Activated CD4-positive, alpha-beta T cell treated with anti-CD3 and anti-CD28 coated beads, Interleukin-2, amount 50 U/mL, for 48 hours (primary cell): ENCODE data around the gene RAB11FIP5.
"Not testable (repeated sequence)": the region's sequence is repeated elsewhere in the genome, so short reads cannot be mapped to it uniquely, and the experiment has no call there.

ENCODE experiments used
- DNase-seq, 2 experiments: peaks; one replicate each; pipeline ENCODE4 v3.0.0-alpha.2; 2020

RAB11FIP5 gene

GRCh38 chr2:73111073-73112025 is 1.4 kb downstream of the RAB11FIP5 start:
- peak; percentile 12 to 23 for DNase-seq

DNA sequence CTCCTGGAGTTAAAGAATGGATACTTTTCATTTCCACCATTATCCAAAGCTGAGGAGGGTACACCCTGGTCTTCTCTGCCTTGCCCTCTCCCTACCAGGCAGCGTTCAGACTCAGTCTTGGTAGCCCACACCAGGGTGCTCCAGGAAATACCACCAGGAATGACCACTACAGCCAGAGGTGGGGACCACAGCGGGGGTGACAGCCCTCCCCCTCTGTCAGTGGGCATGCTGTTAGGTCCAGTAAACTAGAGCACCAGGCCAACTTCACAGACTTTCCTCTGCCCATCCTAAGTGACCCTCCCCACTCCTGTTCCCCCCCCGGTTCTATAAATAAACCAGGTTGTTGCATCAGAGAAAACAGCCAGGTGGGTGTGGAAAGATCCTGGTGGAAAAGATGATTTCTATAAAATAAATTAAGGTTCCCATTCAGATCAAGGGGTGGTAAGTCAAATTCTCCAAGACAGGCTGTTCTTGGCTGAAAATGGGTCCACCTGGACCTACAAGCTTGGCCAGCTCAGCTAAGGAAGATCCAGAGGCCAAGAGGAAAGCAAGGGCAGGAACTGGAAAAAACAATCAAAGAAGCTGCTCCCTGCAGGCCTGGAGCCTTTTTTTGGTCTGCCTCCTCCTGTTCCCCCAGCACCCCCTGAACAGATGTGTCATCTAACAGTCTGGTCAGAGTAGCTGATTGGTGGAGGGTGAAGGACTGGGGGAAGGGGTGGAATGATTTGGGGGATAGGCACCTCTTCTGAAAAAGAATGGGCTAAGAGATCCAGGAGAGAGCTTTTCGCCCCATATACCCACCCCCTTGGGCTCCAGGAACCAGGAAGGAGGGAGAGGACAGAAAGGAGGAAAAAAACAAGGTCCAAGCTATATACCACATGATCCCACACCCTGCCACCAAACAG is 2.3 kb downstream of the RAB11FIP5 start:
- no peak for DNase-seq

DNA sequence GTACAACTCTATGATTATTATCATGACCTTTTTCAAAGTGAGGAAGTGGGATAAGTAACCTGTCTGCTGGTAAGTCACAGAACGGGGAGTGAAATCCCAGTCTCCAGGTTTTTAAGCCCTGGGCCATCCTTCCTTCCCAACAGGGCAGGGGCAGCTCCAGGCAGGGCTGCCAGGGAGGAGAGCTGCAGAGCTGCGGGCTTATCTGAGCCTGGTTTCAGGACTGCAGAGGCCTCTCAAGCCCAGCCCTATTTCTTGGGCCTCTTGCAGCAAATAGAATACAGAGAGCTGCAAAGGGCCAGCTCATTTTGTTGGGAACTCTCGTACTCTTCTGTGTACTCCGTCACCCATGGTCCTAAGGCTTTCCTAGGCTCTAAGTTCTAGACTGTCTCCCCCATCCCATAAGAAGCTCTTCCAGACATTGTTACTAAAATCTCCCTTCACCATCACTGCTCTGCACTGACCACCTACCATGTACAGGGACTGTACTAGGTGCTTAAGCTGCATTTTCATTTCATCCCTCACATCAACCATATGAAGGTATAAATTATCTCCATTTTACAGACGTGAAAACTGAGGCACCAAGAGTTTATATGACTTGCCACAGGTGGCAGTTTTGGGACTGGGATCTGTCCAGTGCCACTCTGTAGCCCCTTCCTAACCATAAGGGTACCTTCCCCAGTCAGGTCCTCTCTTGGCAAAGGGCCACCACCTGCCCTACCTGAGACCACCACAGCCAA is 3.1 kb downstream of the RAB11FIP5 start:
- DNase-seq = no peak

DNA sequence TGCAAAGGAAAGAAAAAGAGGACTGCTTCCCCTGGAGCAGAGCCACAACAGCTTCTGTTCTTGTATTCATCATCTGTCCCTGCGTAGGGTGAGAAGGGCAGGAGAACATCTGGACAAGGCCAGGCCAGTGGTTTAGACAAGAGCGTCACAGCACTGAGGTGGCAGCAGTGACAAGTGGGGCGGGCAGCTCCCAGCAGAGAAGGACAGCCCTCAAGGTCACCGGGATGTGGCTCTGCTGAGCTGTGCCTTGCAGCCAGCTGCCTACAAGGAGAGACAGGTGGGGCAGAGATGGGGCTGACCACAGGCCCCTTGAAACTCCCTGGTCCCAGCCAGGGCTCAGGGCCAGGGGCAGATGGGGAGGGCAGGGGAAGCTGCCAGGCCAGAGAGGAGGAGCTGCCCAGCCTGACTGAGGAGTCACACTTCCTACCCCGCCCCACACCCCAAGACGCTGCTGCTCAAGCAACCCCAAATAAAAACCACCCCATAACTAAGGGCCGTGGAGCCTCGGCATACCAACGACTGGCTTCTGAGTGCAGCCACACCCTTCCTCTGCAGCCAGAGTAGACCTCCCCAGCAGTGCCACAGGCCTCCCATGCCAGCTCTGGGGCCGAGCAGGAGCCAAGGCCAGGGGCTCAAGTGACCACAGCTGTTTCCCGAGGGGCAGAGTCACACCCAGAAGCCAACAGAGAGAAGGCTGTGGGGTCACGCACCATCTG is 5.4 kb downstream of the RAB11FIP5 start:
- DNase-seq = no peak

GRCh38 chr2:73106791-73107190 is 6.0 kb downstream of the RAB11FIP5 start:
- DNase-seq = no peak

DNA sequence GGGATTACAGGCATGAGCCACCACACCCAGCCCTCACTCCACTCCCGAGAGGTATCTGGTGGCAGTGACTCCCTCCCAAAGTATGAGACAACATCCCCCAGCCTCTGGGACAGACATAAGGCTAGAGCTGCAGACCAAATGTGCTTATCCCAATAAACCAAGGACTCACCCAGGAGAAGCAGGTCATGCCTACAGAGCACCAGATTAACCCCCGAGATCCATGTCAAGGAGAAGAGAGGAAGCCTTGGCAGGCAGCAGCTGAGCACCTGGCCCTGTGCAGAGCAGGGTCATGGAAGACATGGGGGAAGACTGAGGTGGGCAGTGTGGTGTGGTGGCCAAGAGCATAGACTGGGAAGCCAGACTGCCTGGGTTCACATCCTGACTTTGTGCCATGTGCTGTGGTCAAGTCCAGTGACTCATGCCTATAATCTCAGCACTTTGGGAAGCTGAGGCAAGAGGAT is 7.2 kb downstream of the RAB11FIP5 start:
- DNase-seq = no peak

DNA sequence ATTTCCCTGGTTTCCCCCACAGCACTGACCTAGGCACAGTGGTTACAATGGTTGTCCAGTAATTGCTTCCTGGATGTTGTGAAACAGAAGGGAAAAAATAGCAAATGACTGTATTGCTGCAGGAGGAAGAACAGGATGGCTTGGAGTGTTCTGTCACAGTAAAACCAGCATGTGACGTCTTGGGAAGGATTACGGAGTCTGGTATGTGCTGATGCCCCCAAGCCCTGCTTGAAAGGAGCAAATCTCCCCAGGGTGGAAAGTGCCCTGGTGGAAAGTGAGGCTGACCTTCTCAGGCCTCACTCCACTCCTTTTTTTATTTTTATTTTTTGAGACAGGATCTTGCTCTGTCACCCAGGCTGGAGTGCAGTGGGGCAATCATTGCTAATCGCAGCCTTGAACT is 7.8 kb downstream of the RAB11FIP5 start:
- DNase-seq = no peak

DNA sequence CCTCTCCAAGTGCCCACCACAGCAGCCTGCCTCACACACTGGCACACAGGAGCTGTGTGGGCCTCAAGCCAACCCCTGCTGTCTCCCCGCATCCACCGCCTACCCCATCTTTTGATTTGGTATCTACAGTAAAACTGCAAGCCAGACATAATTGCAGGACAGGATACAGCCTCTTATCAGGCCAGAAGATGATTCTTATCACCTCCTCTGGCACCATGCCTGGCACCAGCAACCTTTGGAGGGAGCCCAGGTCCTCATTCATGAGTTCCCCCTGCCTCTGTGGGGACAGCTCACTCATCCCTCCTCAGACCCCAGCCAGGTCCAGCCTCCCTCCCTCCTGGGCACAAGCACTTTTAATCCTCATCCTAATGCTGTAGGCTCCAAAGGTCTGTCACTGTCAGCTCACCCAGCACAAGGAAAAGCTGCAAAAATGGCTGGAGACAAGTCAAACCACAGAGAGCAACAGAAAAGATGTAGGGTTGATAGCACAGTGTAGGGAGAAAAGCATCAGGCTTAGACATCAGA is 9.7 kb downstream of the RAB11FIP5 start:
- no peak for DNase-seq

DNA sequence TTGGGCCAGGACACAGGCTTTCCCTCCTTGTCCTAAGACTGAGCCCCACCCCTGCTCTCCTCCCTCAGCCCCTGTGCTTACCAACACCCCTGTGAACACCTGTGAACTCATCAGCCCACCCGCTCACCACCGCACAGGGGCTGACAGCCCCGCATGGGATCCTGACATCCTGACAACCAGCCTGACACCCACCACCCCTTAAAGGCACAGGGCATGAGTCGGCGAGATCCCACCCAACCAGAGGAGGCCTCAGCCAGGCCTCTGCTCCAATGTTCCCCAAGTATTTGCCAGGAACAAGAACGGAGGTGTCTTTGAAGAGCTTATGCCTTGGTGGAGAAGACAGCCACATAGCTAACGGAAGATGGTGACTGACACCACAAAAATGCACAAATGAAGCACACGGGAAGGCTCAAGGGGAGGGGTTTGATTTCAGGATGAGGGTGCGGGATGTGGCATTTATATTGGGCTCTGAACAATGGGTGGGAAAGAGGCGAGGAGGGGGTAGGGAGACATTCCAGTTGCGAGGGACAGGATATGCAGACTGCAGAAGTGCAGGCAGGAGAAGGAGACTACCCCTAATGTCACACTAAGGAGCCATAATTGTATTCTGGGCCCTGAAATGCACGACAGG is 11.0 kb downstream of the RAB11FIP5 start:
- DNase-seq = no peak

DNA sequence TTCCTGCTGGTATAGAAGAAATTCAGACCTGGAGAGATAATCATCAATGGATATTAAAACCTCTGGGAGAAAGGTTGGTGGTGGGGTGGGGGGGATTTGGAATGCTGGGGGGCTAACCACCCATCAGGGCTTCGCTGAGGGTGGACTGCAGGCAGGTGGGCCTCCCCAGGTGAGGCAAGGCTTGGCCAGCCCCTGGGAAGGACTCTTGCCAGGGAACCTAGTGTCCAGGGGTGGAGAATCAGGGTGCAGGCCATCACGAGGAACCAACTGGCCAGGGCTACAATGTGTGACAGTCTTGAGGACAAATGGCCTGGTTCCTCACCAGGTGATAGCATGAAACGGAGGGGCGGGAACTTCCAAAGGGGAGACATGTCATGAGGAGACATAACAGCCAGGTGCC is 11.8 kb downstream of the RAB11FIP5 start:
- no peak for DNase-seq

DNA sequence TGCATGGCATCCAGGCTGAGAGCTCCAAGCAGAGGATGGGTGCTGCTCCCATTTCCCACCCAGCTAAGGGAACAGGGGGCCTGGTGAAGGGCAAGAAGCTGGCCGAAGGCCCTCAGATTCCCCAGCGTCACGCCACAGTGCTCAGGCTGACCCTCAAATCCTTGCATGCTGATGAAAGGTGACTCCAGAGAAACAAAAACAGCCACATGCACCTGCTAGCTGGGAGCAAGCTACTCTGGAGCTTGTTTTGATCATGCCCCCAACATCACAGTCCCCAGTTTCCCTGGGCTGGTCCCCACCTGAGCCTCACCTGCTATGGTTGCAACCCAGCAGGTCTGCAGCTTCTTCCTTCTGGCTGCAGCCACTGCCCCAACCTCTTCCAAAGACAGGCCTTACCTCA is 13.3 kb downstream of the RAB11FIP5 start:
- no peak for DNase-seq

DNA sequence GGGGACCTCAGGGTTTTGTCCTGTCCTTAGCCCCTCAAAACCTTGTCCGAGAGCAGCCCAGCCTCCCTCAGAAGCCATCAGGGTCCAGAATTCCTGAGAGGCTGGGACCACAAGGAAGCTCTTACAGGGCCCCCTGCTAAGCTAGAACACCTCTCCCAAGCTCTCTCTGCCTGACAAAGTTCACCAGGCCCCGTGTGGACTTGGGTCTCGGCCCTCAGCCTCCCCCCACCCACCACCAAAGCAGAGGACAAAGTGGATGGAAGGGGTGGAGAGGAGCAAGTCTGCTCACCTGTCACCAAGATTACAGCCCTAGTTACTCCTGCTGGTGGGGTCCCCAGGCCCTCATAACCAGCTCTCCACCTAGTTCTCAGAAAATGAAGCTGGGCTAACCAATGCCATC is 16.8 kb downstream of the RAB11FIP5 start:
- no peak for DNase-seq

- not testable (repeated sequence) for DNase-seq
Measured at GRCh38 chr2:73093601-73094218, 19.0 kb downstream of the RAB11FIP5 start.

GRCh38 chr2:73092146-73092783 is 20.5 kb downstream of the RAB11FIP5 start:
- no peak for DNase-seq

DNA sequence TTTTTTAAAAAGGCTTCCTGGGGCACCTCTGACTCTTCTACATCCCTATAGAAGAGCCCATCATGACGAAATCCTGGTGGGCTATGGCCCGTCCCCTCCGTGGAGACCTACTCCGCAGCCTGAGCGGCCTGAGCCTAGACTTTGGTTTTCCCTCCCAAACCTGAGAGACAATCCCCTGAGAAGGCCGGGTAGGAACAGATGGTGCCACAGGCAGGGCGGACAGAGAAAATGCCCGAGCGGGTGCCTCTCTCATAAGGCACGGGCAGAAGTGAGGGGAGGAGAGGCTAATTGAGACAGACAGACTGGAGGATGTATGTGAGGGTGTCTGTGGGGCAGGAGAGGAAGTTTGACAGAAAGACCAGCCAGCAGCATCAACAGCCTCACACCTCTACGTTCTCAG is 21.1 kb downstream of the RAB11FIP5 start:
- DNase-seq = no peak

GRCh38 chr2:73091164-73091563 is 21.6 kb downstream of the RAB11FIP5 start:
- DNase-seq = no peak

DNA sequence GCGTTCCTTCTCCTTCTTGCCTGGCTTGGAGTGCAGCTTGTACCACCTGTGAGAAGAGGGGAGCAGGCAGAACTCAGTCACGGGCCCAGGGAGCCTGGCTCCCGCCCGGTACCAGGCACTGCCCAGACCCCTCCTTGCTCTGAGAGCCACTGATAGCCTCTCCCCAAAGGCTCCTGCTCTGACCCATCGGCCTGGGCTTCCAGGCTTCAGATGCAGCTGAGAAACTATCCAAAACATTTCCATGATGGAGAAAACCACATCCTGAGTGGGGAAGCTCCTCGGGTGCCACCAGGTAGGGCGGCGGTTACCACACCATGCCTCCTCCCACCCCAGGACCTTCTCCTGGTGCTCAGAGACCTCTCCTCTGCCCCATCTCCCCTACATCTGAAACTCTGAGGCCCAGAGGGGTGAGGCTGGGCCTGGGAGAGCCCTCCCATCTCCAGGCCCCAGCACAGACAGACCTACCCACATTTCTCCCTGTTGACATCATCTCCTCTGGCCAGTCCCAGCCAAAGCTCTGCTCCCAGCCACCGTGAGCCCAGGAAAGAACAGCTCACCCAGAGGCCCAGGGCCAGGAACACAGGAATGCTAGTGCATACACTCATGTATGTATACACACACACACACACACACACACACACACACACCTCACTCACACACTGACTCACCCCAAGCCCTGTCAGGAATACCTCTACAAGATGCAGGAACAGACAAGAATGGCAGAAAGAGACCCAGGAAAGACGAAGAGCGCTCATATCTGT is 23.3 kb downstream of the RAB11FIP5 start:
- no peak for DNase-seq

- no peak for DNase-seq
Measured at GRCh38 chr2:73088703-73089102, 24.0 kb downstream of the RAB11FIP5 start.

DNA sequence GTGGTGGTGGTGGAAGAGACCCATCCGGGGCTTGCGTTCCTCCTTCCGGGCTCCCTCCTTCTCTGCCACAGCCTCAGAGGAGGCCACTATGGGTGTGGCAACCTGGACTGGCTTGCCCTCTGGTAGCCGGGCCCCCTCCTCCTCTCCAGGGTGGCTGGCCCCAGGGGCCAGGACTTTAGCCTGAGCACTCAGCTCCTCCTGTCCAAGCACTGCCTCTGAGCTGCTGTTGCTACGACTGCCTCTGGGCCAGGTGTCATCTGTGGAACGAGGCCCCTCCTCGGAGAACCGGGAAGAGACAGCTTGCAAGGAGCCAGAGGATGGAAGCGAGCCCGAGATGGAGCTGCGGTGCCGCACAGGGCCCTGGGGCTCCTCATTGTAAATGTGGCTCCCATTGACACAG is 24.5 kb downstream of the RAB11FIP5 start:
- DNase-seq = no peak

GRCh38 chr2:73087311-73087710 is 25.4 kb downstream of the RAB11FIP5 start:
- no peak for DNase-seq
